Loucy (cell line): Measurements from ENCODE around the gene GTF3C1.

Source experiments
- H2AFZ ChIP-seq: fragments of 200-600 bp; sonication (generic); 2 replicates; pipeline ENCODE4 v1.6.0; 2016; ENCODE audit warnings: antibody characterized with exemption, mild to moderate bottlenecking, low read length, moderate library complexity
- H3F3A ChIP-seq: fragments of 200-600 bp; 2 replicates; pipeline ENCODE4 v1.6.0; 2016; ENCODE audit warnings: antibody characterized with exemption, low read depth, mild to moderate bottlenecking
- H3K27me3 ChIP-seq: fragments of 200-600 bp; sonication (generic); 2 replicates; pipeline ENCODE4 v1.6.1; 2014; ENCODE audit warnings: low read length, mild to moderate bottlenecking; ENCODE audit not compliant: insufficient read depth, poor library complexity, severe bottlenecking
- H3K36me3 ChIP-seq: fragments of 200-600 bp; sonication (generic); 2 replicates; pipeline ENCODE4 v1.6.1; 2016; ENCODE audit warnings: low read length; ENCODE audit not compliant: insufficient read depth
- H3K4me1 ChIP-seq: fragments of 200-600 bp; sonication (generic); 2 replicates; pipeline ENCODE4 v1.5.1; 2014; ENCODE audit warnings: low read length, mild to moderate bottlenecking; ENCODE audit not compliant: insufficient read depth, poor library complexity, severe bottlenecking
- H3K4me2 ChIP-seq: fragments of 200-600 bp; sonication (generic); 2 replicates; pipeline ENCODE4 v1.6.0; 2014; ENCODE audit warnings: antibody characterized with exemption, low read length, low read depth, mild to moderate bottlenecking; ENCODE audit not compliant: poor library complexity, severe bottlenecking
- H3K4me3 ChIP-seq: fragments of 200-600 bp; sonication (generic); 2 replicates; pipeline ENCODE4 v1.5.1; 2014; ENCODE audit warnings: low read length, mild to moderate bottlenecking, mixed read lengths; ENCODE audit not compliant: poor library complexity, severe bottlenecking
- H3K79me2 ChIP-seq: fragments of 200-600 bp; sonication (generic); 2 replicates; pipeline ENCODE4 v1.6.1; 2014; ENCODE audit warnings: low read length; ENCODE audit not compliant: insufficient read depth
- H3K9ac ChIP-seq: fragments of 200-600 bp; sonication (generic); 2 replicates; pipeline ENCODE4 v1.6.0; 2014; ENCODE audit warnings: mild to moderate bottlenecking, low read depth, low read length, moderate library complexity; ENCODE audit not compliant: poor library complexity, severe bottlenecking
- H3K9me2 ChIP-seq: fragments of 200-600 bp; sonication (generic); replicated peaks from 2 replicates; pipeline ENCODE4 v1.6.1; 2016; ENCODE audit warnings: low read depth, low read length, mixed read lengths
- H3K9me3 ChIP-seq: fragments of 200-600 bp; sonication (generic); 2 replicates; pipeline ENCODE4 v1.6.1; 2014; ENCODE audit warnings: mild to moderate bottlenecking, antibody characterized with exemption, low read length, low read depth; ENCODE audit not compliant: insufficient read depth
- H4K20me1 ChIP-seq: fragments of 200-600 bp; sonication (generic); 2 replicates; pipeline ENCODE4 v1.6.0; 2014; ENCODE audit warnings: antibody characterized with exemption, low read length, mild to moderate bottlenecking; ENCODE audit not compliant: insufficient read depth, poor library complexity, severe bottlenecking
- EZH2phosphoT487 ChIP-seq: fragments of 200-600 bp; IDR thresholded peaks from 2 replicates; pipeline ENCODE4 v1.6.1; 2018; ENCODE audit warnings: antibody characterized with exemption, mild to moderate bottlenecking, moderate library complexity, borderline replicate concordance
- TF ChIP-seq, protein P1 (sequence below): fragments of 200-600 bp; sonication (generic); conservative IDR thresholded peaks from 2 replicates; pipeline ENCODE4 v1.5.1; 2014; ENCODE audit warnings: mild to moderate bottlenecking, antibody characterized with exemption, low read length

The GTF3C1 gene

GRCh38 chr16:27464626-27465482 is 84.9 kb downstream of the GTF3C1 start:
- H3K9me3 ChIP-seq: no peaks in the 10 kb centered on the region
- H3K9me2 ChIP-seq: no peaks in the 10 kb centered on the region
- no peak overlapping the region for H3K4me2 ChIP-seq
- H3K79me2 ChIP-seq: no peaks in the 10 kb centered on the region
- no peak overlapping the region for H3K4me3 ChIP-seq
- no peak for TF ChIP-seq EZH2phosphoT487
- TF ChIP-seq, protein P1, sequence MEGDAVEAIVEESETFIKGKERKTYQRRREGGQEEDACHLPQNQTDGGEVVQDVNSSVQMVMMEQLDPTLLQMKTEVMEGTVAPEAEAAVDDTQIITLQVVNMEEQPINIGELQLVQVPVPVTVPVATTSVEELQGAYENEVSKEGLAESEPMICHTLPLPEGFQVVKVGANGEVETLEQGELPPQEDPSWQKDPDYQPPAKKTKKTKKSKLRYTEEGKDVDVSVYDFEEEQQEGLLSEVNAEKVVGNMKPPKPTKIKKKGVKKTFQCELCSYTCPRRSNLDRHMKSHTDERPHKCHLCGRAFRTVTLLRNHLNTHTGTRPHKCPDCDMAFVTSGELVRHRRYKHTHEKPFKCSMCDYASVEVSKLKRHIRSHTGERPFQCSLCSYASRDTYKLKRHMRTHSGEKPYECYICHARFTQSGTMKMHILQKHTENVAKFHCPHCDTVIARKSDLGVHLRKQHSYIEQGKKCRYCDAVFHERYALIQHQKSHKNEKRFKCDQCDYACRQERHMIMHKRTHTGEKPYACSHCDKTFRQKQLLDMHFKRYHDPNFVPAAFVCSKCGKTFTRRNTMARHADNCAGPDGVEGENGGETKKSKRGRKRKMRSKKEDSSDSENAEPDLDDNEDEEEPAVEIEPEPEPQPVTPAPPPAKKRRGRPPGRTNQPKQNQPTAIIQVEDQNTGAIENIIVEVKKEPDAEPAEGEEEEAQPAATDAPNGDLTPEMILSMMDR: no peak
- H3K27me3 ChIP-seq: no peaks in the 10 kb centered on the region
- no peaks in the 10 kb centered on the region for H3K4me1 ChIP-seq
- no peak overlapping the region for H2AFZ ChIP-seq
- no peak overlapping the region for H3K9ac ChIP-seq
- no peaks in the 10 kb centered on the region for H3F3A ChIP-seq
- H3K36me3 ChIP-seq: peaks cover 90% of the 10 kb centered on the region; the same call in 1 of the 2 replicates
- no peaks in the 10 kb centered on the region for H4K20me1 ChIP-seq

DNA sequence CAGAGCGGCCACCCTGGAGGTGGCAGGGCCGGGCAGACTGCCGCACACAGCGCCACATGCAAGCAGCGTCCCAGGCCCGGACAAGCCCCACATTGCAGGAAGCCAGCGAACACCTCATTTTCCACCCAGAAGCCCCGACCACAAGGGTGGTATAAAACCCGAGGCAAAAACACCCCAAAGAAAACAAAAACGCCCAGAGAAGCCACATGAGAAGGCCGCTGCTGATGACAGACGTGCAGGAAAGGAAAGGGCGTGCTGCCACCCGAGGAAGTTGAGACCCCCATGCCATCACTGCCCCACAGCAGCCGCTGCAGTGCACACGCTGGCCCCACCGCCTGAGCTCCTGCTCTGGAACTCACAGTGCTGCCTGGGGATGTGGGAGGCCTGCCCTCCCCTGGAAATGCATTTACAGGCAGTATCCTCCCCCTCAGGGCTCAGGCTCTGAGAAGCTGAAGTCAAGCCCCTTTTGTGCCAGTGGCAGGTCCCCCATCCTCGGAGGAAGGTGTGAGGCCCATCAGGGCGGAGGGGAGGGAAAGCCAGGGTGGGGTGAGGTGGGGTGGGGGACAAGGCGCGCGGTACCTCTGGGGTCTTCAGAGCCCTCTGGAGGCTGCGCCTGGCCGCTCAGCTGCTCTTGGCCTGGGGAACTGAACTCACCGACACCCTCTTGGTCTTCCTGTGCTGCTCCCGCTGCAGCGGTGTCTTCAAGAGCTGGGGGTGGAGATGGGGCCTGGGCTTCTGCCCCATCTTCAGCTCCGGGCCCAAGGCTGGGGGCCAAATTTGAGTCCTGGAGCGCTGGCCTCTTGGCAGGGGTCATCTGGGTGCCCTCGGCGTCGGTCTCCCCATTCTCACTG is 85.7 kb downstream of the GTF3C1 start:
- no peaks in the 10 kb centered on the region for H3K27me3 ChIP-seq
- no peak overlapping the region for H3K4me3 ChIP-seq
- no peak overlapping the region for H3K4me2 ChIP-seq
- no peaks in the 10 kb centered on the region for H3K79me2 ChIP-seq
- H3K9me3 ChIP-seq: no peaks in the 10 kb centered on the region
- H3K4me1 ChIP-seq: no peaks in the 10 kb centered on the region
- no peaks in the 10 kb centered on the region for H3K9me2 ChIP-seq
- H3K36me3 ChIP-seq: peaks cover 81% of the 10 kb centered on the region; the same call in 1 of the 2 replicates
- no peak overlapping the region for H2AFZ ChIP-seq
- no peaks in the 10 kb centered on the region for H3F3A ChIP-seq
- TF ChIP-seq, protein P1: no peak
- TF ChIP-seq EZH2phosphoT487: no peak
- H3K9ac ChIP-seq: no peak overlapping the region
- no peaks in the 10 kb centered on the region for H4K20me1 ChIP-seq

GRCh38 chr16:27462846-27463682 is 86.6 kb downstream of the GTF3C1 start:
- Histone ChIP-seq H3K4me2 (no peak overlapping the region), H3K79me2 (no peaks in the 10 kb centered on the region), H3K36me3 (peaks cover 72% of the 10 kb centered on the region; the same call in 1 of the 2 replicates), H3K9me2 (no peaks in the 10 kb centered on the region), H3K9ac (no peak overlapping the region), H2AFZ (no peak overlapping the region), H3K4me3 (no peak overlapping the region), H4K20me1 (no peaks in the 10 kb centered on the region), H3K4me1 (no peaks in the 10 kb centered on the region), H3K9me3 (no peaks in the 10 kb centered on the region), H3K27me3 (no peaks in the 10 kb centered on the region), H3F3A (no peaks in the 10 kb centered on the region)
- no peak for TF ChIP-seq EZH2phosphoT487
- TF ChIP-seq, protein P1: no peak
